Anterior cingulate cortex (tissue), 58 donors: ENCODE data around the gene RSAD2.
"Not testable (repeated sequence)": the region's sequence is repeated elsewhere in the genome, so short reads cannot be mapped to it uniquely, and the experiment has no call there.

Experiments used
- DNase-seq, 58 donors: peaks; one replicate each; lab custom pipeline; 2025; lab: John Stamatoyannopoulos, UW

Gene RSAD2

DNA sequence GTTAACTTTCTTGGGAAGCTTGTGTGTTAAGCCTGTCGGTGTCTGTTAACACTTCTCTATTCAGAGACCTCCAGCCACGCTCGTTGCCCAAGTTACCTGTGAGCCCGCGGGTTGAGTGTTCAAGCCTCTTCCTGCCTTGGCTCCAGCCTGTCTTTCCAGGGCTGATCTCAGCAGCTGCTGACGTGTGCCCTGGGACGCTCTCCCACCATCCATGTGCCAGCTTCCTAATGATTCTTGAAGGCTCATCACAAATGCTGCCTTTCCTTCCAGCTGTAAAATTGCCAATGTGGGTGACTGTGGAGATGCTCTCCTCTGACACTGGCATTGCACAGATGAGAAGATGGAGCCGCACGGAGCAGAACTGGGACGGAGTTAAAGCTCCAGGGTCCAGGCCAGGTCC, 45.7 kb downstream of the RSAD2 start:
- DNase-seq = peak in 5 of 58 donors; percentile 32 to 71 (median 39)

DNA sequence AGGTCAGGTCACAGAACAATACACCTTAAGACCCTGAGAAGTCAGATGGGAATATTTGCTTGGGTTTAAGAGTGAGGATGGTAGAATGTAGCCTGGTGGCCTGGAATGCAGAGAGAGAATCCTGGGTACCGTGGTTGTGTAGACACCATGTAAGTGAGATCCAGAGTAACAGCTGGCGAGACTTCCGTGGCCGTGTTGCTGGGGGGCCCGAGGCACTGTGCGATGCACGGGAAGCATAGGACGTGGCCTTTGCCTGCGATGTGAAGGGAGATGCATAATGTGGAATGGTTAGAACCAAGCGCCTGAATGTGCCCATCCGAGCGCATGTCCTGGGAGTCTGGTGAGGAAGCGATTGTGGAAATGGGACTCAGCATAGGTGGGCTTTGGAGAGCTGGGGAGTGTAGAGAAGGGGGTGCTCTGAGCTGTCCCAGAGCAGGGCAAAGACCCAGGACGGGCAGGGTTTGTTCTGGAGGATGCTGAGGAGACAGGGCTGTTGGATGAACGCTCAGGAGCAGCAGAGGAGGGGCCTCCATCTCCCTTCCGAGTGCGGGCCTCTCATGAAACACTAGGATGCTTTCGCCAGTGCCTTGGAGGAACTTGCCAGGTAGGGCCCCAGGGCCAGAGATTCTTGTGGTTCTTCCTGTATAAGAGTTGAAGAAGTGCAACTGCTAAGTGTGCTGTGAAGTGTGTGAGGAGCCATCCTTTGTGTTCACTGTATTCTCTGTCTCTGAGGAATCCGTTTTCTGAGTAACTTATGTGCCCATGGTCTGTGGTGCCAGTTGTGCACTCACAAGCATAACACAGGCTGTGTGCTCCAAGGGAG, 46.7 kb downstream of the RSAD2 start:
- no peak for DNase-seq

DNA sequence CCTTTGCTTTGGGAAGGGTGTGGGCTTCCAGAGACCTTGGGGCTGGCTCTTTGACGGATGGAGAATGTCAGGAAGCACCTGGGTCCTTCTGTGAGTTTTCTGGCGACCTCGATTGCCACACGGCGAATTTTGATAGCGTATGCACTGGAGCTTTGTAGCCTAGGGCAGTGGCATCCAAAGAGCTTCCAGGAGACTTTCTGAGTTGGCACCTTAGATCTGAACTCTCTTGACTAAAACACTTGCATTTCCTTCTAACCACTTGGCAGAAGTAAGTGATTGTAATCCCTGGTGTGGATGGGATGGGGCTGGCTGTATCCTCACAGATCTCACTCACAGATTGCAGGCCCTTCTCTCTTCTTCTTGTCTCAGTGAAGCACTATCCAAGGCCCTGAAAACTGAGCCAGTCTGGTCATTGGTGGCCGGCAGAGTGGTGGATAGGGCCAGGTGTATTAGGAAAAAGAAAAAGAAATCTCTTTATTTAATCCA, 47.4 kb downstream of the RSAD2 start:
- DNase-seq = no peak

DNA sequence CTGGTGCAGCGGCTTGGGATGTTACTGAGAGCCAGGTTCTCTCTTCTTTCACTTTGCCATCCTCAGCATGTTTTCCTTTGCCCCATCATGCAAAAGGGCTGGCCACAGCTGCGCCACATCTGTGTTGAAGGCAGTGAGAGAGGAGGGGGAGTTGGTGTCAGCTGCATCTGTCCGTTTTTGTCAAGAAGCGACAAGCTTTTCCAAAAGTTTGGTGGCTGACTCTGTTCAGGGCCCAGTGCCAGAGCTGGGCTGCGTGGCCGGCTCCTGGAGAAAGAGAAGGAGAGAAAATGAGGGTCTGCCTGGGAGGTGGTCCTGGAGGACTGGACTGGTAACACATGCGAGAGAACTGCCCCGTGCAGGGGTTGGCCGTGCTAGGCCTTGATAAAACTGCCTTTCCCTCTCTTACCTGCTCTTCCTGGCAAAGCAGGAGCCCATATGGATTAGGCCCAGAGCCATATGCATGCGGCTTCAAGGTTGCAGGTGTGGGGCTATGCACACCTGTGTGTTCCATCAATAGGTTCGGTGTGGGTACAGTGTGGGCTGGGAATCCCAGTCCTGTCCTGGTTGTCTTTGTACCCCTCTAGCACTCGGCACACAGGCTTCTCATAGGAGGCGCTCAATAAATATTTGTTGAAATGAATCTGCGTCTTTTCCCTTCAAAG, 48.6 kb downstream of the RSAD2 start:
- no peak for DNase-seq

DNA sequence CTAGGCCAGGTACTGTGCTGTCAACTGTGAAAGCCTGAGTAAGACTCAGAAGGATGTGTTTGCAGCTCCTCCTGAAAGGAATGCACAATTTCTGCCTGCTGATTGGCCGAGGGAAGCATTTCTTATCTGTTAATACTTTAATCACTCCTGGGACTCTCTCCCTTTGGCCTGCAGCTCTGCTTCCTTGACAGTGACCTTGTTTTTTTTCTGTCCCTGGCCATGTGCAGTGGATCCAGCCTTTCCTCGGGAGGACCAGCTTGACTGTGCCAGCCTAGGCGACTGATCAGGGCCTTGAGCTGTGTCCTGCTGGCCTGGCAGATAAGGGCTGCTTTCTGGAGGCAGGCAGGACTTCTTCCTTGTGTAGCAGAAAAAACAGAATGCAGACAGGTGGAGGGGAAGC, 49.6 kb downstream of the RSAD2 start:
- DNase-seq = peak in 1 of 58 donors; percentile 38

DNA sequence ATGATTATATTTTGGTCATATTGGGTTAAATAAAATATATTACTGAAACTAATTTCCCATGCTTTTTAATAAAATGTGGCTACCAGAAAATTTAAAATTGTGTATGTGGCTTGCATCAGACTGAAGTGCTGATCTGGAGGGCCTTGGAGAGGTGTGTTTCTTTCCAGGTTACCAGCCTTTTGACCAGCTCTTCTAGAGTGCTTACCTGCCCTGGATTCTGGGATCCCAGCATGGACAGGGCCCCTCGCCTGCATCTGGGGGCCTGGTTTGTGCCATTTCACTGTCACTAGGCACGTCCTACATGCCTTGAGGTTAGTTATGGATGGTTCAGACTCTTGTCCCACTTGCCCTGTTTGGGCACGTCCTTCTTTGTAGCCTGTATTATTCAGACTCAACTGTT, 50.2 kb downstream of the RSAD2 start:
- DNase-seq = no peak

DNA sequence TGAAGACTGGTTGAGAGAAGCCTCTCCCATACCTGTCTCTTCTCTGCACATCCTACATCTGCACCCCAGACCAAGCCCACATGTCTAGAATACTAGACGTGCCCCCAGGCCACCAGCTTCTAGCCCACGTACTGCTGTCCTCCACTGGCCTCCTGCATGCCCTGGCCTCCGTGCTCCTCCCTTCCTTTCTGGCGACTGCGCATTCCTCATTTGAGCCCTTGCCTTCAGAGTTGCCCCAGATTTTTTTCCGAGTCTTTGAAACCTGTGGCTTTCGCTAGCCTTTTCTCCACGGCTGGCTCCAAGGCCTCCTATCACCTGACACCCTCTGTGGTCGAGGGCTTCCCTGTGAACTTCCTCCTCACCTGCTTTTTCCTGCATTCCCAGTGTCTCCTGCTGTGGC, 50.9 kb downstream of the RSAD2 start:
- DNase-seq = no peak

DNA sequence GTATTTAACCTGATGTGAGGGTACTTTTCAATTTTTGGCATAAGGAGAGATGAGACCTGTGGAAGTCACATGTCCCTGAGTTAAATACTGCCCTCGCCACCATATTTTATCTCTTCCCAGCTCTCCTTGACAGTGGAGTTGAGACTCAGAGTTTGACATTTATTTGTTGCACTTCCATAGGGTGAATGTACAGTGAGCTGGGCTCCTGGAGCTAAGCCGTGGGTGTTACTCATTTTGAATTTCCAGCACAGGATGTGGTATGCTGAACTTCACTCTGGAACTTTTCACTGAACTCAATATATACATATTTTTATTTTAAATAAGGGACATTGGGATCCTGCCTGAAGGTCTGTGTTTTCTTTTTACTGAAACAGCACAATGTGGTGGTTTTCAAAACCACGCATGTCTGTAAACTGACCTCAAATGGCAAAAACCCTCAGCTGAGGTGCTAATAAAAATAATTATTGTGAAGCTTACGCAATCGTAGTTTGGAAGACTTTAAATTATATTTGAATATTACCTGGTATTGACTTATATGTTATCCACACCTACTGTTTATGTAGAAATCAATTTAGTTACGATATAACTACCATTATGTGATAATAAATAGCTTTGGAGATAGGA, 51.7 kb downstream of the RSAD2 start:
- no peak for DNase-seq

DNA sequence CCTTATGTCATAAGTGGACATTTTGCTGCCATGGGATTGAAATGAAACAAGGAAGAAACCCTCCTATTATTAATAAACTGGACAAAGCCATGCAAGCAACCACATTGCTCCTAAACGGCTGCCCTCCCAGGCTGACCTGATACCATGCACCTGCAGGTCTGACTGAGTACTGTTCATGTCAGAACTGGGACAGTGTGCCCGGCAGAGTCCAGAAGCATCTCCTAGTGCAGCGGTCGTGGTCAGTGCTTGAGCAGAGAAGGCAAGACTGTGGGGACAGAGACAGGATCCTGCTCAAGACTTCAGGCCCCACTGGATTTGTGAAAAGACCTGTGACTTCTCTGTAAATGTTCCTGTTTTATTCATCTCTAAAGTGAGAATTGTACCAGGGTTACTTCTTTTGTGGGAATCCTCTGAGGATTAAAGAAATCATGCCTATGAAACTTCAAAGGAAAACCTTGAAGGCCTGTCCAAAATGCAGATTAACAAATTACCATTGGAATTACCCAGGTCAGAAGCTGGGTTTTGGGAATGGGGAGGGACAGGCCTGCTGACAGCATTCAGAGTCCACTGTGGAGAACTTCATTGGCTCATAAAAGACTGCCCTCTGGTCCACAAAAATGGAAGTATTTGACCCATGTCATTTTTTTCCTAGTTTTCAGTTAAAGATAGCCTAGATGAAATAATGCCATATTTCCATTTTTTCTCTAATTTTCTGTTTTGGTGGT, 53.5 kb downstream of the RSAD2 start:
- DNase-seq = no peak

DNA sequence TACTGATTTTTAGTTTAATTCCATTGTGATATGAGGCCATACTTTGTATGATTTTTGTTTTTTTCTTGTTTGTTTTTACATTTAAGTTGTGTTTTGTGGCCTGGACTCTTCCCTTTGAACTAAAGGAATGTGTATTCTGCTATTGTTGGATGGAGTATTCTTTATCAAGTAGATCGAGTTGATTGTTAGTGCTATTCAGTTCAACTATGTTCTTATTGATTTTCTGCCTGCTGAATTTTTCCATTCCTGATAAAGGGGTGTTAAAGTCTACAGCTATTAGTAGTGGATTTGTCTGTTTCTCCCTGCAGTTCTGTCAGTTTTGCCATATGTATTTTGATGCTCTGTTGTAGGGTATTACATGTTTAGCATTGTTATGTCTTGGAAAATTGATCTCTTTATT, 54.2 kb downstream of the RSAD2 start:
- no peak for DNase-seq

DNA sequence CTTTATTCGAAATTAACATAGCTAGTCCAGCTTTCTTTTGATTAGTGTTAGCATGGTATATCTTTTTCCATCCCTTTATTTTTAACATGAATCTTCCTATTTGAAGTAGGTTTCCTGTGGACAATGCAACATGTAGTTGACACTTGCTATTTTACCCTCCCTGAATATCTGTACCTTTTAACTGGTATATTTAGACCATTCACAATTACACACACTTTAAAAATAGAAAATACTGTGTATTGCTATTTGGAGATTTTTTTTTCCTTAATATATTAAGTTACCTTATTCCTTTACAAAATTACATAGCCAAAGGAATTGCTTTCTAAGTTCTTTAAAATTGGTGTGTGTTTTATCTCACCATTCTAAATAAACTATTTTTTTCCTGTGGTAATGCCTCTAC, 54.6 kb downstream of the RSAD2 start:
- DNase-seq = no peak

DNA sequence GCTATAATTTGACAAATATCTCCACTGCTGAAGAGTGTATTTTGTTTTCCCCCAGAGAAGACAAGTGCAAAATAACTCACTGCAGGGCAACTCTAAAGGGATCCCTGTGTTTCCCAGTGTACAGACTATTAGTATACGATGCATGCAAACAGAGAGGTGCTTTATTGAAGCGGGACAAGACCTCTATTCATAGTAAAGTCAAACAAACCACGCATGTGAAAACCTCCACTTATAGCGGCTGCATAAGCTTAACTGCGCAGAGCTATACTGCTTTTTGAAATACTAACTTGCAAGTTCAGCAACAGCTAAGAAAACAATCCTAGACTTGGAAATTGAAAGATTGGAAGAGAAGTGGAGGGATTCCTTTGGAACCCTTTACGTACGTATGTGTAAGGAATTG, 55.3 kb downstream of the RSAD2 start:
- DNase-seq = peak in 2 of 58 donors; percentile 33 to 66

DNA sequence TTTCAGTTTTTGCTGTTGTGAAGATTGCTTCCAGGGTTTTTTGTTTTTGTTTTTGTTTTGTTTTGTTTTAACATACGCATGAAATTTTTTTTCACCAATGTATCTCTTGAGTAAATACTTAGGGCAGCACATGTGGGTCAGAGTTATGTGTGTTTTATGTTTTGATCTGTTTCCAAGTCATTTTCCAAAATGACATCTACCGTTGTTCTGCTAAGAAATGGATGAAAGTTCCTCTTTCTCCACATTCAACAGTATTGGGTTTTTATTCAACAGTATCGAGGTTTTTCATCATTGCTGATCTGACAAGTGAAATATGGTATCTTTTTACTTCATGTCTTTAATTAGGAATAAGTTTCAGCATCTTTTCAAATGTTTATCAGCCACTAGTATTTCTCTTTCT, 56.3 kb downstream of the RSAD2 start:
- no peak for DNase-seq

DNA sequence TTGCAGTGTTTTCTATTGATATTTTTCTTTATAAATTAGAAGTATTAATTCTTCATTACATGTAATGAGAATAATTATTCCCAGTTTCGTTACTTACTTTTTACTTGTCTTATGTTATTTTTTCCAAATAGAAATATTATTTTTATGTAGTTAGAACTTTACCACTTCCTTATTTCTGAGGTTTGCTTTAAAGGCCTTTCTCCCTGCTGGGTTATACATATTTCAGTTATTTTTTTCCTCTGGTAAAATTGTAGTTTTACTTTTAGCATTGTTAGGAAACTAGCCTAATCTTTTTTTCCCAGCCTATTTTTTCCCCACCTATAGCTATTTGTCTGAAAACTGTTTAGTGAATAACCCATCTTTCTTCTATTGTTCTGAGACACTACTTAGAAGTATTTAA, 56.8 kb downstream of the RSAD2 start:
- DNase-seq = no peak

DNA sequence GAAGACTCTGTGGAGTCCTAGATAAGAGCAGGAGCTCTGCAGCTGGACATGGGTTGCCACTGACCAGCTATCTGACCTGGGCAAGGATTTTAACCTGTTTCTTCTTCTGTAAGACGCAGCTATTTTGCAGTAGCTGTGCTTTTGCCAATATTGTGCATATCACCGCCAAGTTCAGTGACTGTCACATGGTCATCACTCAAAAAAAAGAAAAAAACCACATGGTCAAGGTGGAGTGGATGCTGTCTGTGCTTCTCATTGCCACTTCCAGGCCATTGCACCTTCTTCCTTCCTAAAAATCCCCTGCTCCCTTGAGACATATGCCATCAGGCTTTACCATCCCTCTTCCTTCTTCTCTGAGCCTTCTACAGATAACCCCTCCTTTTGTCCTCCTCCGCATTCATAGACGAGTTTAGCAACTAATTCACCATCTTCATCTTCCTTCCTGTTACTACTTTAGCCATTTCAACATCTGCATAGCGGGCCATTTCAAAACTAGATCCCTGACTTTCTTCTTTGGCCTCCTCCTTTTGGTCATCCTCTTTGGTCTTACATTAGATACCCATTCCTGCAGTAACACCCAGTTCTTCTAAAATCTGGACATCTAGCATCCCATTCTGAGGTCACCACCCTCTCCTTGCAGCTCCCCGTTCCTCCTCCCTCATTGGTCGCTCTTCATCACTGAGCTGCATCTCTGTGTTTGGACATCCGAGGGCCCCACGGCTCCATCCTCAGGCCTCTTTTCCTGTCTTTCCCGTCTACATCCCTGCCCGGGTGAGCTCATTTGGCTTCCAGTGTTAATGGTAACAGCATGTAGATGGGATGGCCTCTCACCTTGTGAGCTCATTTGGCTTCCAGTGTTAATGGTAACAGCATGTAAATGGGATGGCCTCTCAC, 57.4 kb downstream of the RSAD2 start:
- DNase-seq = peak in 12 of 58 donors; percentile 18 to 51 (median 38)

DNA sequence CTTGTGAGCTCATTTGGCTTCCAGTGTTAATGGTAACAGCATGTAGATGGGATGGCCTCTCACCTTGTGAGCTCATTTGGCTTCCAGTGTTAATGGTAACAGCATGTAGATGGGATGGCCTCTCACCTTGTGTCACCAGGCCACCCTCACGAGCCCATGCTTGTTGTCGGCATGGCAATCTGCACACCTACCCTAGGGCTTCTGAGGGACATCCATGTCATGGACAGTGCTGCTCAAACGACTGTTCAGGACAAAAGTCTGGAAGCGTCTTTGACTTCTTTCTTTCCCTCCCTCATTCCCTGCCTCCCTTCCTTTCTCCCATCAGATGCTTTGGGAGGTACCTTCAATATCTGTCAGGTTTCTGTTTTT, 58.1 kb downstream of the RSAD2 start:
- not testable (repeated sequence) for DNase-seq

DNA sequence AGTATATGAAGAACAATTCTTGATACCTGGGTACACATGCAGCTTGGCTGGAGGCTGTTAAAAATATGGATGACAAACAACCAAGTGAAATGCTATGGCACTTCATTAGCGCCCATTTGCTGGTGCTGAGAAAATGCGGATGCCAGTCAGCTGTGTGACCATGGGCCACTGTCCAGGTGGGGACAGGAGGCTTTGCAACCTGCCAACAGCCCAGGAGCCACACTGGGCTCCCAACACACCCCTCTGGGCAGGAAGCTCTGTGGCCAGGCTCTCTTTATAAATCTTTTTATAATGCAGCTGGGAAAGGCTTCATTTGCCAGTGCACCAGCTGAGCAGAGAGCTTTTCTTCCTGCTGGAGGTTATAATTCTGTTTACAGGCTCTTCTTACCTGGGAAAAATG, 59.6 kb downstream of the RSAD2 start:
- DNase-seq = no peak

DNA sequence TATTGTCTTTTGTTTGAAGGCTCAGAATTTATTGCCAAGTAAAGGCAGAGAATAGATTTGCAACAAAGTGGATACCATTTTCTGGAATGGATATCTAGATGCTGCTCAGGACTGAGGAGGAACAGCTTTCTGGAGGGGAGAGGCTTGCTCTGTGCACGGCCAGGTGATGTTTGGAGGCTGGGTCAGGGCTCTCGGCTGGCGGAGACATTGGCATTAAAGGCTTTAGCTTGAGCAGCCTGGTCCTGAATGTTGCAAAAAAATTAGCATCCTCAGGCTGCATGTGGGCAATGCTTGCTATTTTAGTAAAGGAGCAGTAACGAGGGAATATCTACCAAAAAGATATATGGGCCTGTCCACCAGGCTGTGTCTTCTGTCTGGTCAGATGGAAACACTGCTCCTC, 60.0 kb downstream of the RSAD2 start:
- no peak for DNase-seq

DNA sequence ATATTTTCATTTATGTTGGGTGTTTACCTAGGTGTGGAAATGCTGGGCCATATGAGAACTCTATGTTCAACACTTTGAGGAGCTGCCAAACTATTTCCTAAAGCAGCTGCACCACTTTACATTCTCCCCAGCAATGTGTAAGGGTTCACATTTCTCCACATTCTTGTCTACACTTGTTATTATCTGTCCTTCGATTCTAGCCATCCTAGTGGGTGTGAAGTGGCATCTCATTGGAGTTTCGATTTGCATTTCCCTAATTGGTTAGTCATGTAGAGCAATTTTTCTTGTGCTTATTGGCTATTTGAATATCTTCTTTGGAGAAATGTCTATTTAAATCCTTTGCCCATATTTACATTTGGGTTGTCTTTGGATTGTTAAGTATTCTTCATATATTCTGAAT, 61.5 kb downstream of the RSAD2 start:
- DNase-seq = no peak

DNA sequence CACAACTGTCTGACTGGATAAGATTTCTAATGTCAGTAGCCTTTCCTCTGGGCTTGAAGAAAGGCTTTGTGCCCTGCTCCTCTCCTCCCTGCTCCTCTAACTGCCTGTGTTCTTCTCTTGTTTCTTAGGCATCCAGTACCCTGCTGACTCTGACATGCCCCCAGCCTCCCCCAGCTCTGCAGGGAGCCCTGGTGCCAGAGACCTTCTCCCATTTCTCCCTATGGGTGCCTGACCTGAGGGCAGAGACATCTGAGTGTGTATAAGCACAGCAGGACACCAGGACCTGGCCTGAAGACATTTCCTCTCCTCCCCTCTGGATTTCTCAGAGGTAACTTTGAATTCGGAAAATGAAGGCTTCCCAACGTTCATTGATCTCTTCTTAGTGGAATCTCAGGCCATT, 63.2 kb downstream of the RSAD2 start:
- no peak for DNase-seq
